ENCODE measurements around the gene HS1BP3.

HS1BP3 gene

DNA sequence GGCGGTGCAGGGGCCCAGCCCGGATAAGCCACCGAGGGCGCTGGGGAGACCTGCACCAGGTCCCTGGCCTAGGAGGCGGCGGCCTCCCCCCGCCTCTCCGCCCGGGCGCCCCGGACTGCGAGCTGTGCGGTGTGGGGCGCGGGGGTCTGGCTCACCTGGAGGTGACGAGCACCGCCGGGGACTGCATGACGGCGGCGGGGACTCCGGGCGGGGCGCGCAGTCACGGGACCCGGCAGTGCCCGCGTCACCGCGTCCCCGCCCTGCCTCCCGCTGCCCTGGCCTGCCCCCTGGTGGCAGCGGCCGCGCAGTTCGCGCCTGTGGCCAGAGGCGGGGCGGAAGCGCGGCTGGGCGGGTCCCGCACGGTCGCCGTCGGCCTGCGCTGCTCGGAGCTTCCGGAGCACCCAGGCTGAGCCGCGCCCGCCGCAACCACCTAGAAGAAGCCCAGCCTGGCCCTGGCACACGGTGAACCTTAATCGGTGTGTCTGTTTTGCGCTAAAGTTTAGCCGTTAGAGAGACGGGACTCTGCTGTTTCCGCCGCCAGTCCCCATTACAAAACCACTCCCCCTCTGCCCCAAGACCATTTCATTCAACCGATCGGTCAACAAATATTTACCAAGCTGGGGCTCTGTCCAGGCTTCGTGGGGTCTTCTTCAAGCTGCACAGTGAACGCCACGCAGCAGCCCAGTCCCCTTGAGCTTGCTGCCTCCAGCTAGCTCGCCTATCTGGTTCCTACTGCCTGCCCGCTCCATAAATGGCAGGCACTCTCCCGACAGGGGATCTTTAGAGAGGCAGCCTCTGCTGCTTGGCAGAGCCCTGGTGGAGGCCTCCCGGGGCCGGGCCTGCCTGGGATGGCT is at the start of gene HS1BP3:
HS1BP3 (minus strand) TSS at position 222 of the 854 bp plus-strand sequence; CDS start at position 187, 35 bp downstream.
- no peak for DNase-seq (ENCODE audit: low read depth)

DNA sequence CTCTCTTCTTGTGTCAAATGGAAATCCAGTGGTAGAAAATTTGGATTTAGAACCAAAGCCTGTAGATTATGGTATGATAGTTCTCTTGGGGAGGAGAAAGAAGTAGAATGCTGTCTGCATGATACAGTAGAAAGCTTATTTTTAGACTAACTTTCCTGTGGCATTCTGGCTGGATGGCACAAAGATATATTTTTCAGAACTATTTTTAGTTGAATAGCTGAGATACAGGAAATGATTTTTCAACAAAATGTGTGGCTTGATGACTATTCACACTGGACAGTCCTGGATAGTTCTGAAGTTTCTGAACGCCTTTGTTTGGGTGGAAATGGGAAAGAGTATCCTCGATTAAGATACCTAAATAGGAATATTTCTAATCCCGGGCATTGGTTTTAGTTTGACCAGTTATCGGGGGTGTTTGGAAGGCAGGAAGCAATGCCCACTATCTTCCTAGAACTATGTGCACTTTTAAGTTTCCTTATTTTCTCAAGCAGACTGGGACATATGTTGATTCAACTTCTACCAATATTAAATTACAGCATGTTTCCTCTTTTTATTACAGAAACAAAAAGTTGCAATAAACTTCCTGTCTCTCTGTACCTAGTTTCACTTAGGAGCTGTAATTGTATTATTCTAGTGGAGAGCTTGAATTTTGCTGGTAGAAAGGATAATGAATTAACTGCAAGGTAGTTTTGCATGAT is 48.2 kb upstream of the HS1BP3 start:
- DNase-seq (ENCODE audit: low read depth): no peak

- DNase-seq (ENCODE audit: low read depth): no peak
Measured at GRCh38 chr2:20697322-20697934, 46.5 kb upstream of the HS1BP3 start.

DNA sequence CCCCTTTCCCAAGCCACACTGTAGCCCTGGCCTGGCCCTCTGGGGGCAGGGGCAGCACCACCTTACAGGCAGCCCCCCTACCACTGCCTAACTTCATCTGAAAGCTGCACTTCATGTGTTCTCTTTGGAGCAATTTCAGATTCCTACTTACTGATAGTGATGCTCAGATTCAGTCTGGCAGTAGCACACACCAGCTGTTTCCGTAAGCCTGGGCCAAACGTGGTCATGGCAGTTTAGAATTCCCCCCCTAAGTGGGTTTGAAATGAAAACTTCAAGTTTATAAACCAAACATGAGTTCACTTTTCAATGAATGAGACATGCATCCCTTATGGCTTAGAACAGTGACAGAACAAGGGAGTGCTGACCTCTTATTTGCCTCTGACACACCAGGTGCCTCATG is 45.5 kb upstream of the HS1BP3 start:
- no peak for DNase-seq (ENCODE audit: low read depth)

DNA sequence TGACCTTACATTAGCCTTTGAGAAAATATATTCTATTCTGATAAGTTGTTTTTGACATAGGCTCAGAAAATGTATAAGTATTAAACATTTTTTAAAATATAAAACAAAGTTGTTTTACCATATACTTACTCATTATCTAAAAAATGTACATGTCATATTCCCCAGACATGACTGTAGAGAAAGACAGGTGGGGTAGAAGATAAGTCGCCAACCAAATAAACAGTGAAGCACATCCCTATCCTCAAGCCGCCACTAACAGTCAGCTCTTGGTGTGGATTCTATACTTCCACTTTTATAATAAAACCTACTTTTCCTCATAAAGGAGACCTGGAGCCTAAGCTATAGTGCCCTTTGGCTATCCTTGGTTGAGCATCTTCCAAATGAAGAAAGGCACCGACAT is 42.4 kb upstream of the HS1BP3 start:
- no peak for DNase-seq (ENCODE audit: low read depth)

- no peak for DNase-seq (ENCODE audit: low read depth)
Measured at GRCh38 chr2:20692081-20692480, 41.2 kb upstream of the HS1BP3 start.

DNA sequence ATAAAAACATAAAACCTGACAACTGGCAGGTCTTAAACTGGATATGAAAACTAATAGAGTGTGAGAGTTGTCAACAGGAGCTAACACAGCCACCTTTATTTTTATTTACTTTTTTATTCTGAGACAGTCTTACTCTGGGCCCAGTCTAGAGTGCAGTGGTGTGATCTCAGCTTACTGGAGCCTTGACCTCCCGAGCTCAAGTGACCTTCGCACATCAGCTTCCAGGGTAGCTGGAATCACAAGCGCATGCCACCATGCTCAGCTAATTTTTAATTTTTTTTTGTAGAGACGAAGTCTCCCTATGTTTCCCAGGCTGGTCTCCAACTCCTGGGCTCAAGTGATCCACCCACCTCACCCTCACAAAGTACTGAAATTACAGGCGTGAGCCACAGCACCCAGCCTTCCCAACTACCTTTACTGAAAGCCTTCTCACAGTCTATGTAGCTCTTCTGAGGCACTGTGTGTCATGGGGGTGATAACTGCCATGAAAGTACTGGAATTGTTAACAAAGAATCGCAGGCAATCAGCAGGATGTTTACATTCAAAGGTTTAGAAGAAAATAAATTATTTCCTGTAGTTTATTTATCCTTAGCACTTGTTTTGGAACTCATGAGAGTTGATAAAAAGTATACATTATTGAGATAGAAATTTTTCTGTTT is 40.3 kb upstream of the HS1BP3 start:
- no peak for DNase-seq (ENCODE audit: low read depth)

DNA sequence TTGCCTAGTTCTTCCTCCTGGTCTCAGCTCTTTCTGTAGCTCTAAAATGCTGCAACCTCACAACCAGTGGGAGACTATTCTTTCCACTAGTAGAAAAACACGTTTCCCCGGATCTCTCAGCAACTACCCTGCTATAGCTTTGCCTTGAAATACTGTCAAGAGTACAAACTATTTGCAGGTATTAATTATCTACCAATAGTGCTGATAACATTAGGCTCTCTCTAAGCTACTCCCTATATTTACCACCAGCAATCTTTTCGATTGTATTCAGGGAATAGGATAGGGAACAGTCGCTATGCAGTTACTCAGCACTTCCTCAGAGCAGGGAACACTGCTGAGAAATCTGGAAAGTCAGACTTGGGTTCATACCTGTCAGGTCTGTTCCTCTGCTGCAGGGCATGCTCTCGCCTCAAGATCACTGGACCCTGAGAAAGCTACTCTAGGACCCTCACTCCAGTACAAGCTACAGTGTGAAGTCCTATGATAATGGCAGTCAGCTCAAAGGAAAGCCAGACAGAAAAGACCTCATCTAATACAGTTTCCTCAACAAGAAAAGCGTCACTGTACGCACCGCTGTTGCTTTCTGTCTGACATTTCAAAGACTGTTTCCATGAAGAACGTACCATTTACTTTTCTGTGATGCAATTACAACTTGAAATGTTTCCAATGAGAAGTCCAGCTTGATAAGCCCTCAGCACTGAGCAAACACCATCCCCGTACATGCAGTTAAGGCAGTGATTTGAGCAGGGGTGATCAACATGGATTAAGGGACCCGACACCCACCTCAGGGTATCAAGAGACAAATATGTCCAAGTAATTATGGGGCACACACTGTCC is 38.7 kb upstream of the HS1BP3 start:
- DNase-seq (ENCODE audit: low read depth): no peak

DNA sequence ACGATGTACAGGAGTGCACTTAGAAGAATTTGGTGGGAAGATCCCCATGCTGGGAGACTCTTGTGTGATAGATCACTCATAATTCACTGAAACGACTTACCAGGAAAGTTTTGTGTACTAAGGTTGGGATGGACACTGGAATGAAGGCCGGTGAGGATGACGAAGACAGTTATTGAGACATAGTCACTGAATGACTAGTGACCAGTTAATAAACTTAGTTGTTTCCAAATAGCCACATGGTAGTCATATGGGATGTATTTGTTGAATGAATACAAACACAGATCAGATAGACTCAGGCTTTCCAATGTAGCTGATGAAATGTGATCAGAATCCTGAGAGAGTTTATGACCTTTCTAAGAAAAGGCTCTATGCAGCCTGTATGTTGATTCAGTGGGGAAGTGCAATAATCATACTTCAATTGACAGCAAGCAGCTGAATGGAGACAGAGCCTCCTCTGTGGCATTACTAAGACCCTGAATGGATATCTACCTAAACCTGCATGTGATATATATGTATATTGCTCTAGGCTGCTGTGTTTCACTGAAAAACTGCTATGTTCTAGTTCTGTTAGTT is 36.4 kb upstream of the HS1BP3 start:
- DNase-seq (ENCODE audit: low read depth): no peak

- DNase-seq (ENCODE audit: low read depth): no peak
Measured at GRCh38 chr2:20684581-20685063, 33.7 kb upstream of the HS1BP3 start.

- DNase-seq (ENCODE audit: low read depth): no peak
Measured at GRCh38 chr2:20682167-20682920, 31.4 kb upstream of the HS1BP3 start.

DNA sequence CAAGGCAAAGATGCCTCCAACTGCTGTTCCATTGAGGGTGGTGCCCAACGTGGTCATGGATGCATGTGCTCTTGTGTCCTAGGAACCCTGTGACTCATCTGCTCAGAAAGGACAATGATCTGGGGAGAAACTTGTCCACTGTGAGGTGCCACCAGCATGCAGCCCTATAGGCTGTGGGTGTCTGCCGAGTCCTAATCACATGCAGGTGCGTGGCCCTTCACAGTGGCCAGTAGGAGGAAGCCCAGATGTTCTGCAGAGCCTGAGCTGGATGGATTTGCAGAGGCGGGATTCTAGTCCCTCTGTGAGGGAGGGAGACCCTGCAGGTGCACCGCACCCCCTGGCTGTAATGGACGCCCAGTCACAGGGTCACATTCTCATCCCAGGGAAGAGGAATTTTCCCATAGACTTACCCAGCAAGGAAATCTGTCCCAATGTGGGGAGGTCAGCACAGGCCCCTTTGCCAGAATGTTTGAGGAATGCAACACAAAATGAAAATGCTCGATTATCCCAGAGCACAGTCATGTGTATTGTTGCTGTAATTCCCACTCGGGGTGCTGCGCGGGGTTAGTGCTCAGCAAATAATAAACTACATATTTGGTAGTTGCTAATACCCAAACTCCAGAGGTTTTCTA is 30.0 kb upstream of the HS1BP3 start:
- DNase-seq (ENCODE audit: low read depth): no peak

DNA sequence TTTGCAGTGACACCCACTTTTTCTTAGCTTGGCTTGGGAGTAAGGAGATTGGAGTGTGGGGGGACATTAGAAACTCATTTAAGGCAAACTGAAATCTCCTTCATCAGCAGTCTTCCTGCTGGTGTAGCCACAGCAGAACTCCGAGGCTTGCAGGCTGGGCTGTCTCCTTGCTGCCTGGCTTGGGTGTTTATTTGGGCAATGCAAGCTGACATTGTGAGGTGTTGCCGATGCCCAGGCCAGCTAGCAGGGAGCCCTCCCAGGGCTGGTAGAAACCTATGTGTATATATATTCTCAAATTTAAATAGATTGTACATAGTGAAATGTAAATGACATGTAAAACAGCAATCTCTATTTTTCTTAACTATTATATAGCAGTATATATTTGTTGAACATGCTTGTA is 27.9 kb upstream of the HS1BP3 start:
- DNase-seq (ENCODE audit: low read depth): no peak

DNA sequence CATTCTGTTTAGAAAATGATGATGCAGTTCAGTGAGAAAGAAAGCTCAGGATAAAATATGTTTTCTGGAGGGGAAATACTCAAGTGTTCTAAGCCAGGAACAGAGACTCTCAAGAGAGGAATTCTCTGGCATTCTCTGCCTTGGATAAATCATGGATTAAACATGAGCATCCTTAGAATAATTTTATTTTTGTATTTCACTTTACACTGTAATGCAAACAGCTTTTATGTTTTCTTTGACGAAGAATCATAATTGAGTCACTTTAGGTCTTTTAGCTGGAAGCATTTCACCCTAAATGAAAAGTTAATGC is 27.1 kb upstream of the HS1BP3 start:
- DNase-seq (ENCODE audit: low read depth): no peak

- no peak for DNase-seq (ENCODE audit: low read depth)
Measured at GRCh38 chr2:20677301-20678085, 26.6 kb upstream of the HS1BP3 start.

DNA sequence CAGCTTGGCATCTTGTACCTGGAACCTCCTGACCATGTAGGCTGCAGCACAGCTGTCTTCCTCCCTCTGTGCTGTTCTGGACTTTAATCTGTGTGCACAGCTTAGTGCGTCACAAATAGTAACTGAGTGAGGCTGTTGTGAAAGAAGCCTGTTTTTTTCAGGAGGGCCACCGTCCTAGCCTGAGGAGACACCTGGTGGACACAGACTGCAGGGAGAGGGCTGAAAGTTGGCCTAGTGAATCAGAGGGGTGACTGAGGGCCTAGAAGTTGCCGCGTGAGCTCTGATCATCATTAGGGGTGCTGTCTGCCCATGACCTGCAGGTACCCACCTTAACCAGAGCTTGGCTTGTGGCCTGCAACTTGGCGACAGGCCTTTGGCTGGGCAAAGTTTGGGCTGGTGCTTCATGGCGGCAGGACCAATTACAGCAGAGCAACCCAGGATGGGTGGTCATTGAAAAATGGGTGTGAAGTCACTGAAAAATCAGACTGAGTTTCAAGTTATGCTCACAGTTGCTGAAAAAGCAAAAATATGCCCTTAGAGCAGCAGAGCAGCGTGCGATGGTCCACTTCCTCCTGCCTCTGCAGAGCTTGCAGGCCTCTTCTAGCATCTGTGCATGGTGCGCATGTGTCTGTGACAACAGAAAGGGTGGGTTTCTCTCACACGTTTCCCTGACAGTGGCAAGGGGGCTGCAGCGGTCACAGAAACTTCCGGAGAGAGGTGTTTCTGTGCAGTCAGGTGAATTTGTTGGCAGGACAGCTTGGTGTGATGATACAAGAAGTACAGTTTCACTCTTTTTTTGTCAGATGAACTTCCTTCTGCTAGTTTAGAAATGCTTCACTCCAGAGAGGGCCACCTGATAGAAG is 25.7 kb upstream of the HS1BP3 start:
- DNase-seq (ENCODE audit: low read depth): no peak

- DNase-seq (ENCODE audit: low read depth): no peak
Measured at GRCh38 chr2:20675701-20676352, 24.9 kb upstream of the HS1BP3 start.
